ENCODE results near the gene COL18A1. TPM values are rescaled to one million over a fixed set of nuclear protein-coding genes. Genes with fewer than 3 reads are reported as not detected.

COL18A1 gene
- total and polyA plus RNA-seq, 2 donors, result 18.9 to 58.6 TPM

GRCh38 chr21:45459171-45460010 lies 54.4 kb downstream of the COL18A1 start:
- Histone ChIP-seq H3K36me3 (ENCODE audit: control insufficient read depth in 2 of 2, insufficient read depth in 2 of 2, low read length in 1 of 2) (no peaks in the 10 kb centered on the region), H3K9me3 (ENCODE audit: control insufficient read depth in 2 of 2, insufficient read depth in 1 of 2, low read length in 1 of 2) (peaks cover 1 to 12% of the 10 kb centered on the region in 2 donors), H3K27ac (ENCODE audit: low read depth in 1 of 2, low read length in 1 of 2) (no peak overlapping the region), H3K4me3 (ENCODE audit: low read length in 2 of 2) (no peak overlapping the region), H3K27me3 (ENCODE audit: control insufficient read depth in 2 of 2, insufficient read depth in 1 of 2, low read length in 1 of 2) (peaks cover 0 to 13% of the 10 kb centered on the region in 2 donors), H3K4me1 (ENCODE audit: control insufficient read depth in 2 of 2, insufficient read depth in 2 of 2, low read length in 2 of 2) (peaks cover 0 to 10% of the 10 kb centered on the region in 2 donors)
- WGBS, result 95% methylated on average over 23 of the region's 23 CpGs
- DNase-seq (ENCODE audit: low read depth in 6 of 9, low spot score in 9 of 9), result no peak

GRCh38 chr21:45460011-45460565 lies 55.1 kb downstream of the COL18A1 start:
- peaks cover 0 to 11% of the 10 kb centered on the region in 2 donors for H3K27me3 ChIP-seq (ENCODE audit: control insufficient read depth in 2 of 2, insufficient read depth in 1 of 2, low read length in 1 of 2)
- H3K36me3 ChIP-seq (ENCODE audit: control insufficient read depth in 2 of 2, insufficient read depth in 2 of 2, low read length in 1 of 2), result no peaks in the 10 kb centered on the region
- WGBS, result 98% methylated on average over 23 of the region's 23 CpGs
- no peak overlapping the region for H3K27ac ChIP-seq (ENCODE audit: low read depth in 1 of 2, low read length in 1 of 2)
- no peak for DNase-seq (ENCODE audit: low read depth in 6 of 9, low spot score in 9 of 9)
- peaks cover 0 to 5% of the 10 kb centered on the region in 2 donors for H3K4me1 ChIP-seq (ENCODE audit: control insufficient read depth in 2 of 2, insufficient read depth in 2 of 2, low read length in 2 of 2)
- H3K4me3 ChIP-seq (ENCODE audit: low read length in 2 of 2), result no peak overlapping the region
- H3K9me3 ChIP-seq (ENCODE audit: control insufficient read depth in 2 of 2, insufficient read depth in 1 of 2, low read length in 1 of 2), result peaks cover 1 to 12% of the 10 kb centered on the region in 2 donors

- Histone ChIP-seq H3K27me3 (ENCODE audit: control insufficient read depth in 2 of 2, insufficient read depth in 1 of 2, low read length in 1 of 2) (peaks cover 0 to 9% of the 10 kb centered on the region in 2 donors), H3K27ac (ENCODE audit: low read depth in 1 of 2, low read length in 1 of 2) (no peak overlapping the region), H3K36me3 (ENCODE audit: control insufficient read depth in 2 of 2, insufficient read depth in 2 of 2, low read length in 1 of 2) (no peaks in the 10 kb centered on the region), H3K9me3 (ENCODE audit: control insufficient read depth in 2 of 2, insufficient read depth in 1 of 2, low read length in 1 of 2) (peaks cover 1 to 12% of the 10 kb centered on the region in 2 donors), H3K4me3 (ENCODE audit: low read length in 2 of 2) (no peak overlapping the region), H3K4me1 (ENCODE audit: control insufficient read depth in 2 of 2, insufficient read depth in 2 of 2, low read length in 2 of 2) (no peaks in the 10 kb centered on the region)
- no peak for DNase-seq (ENCODE audit: low read depth in 6 of 9, low spot score in 9 of 9)
- WGBS, result 89% methylated on average over 9 of the region's 9 CpGs
Observed at GRCh38 chr21:45460611-45461368, 55.8 kb downstream of the COL18A1 start.

GRCh38 chr21:45461369-45461750 lies 56.4 kb downstream of the COL18A1 start:
- Histone ChIP-seq H3K9me3 (ENCODE audit: control insufficient read depth in 2 of 2, insufficient read depth in 1 of 2, low read length in 1 of 2) (peaks cover 1 to 12% of the 10 kb centered on the region in 2 donors), H3K4me1 (ENCODE audit: control insufficient read depth in 2 of 2, insufficient read depth in 2 of 2, low read length in 2 of 2) (no peaks in the 10 kb centered on the region), H3K27ac (ENCODE audit: low read depth in 1 of 2, low read length in 1 of 2) (no peak overlapping the region), H3K4me3 (ENCODE audit: low read length in 2 of 2) (no peak overlapping the region), H3K36me3 (ENCODE audit: control insufficient read depth in 2 of 2, insufficient read depth in 2 of 2, low read length in 1 of 2) (no peaks in the 10 kb centered on the region), H3K27me3 (ENCODE audit: control insufficient read depth in 2 of 2, insufficient read depth in 1 of 2, low read length in 1 of 2) (peaks cover 0 to 9% of the 10 kb centered on the region in 2 donors)
- 92% methylated on average over 5 of the region's 5 CpGs for WGBS
- DNase-seq (ENCODE audit: low read depth in 6 of 9, low spot score in 9 of 9), result no peak

- Histone ChIP-seq H3K4me1 (ENCODE audit: control insufficient read depth in 2 of 2, insufficient read depth in 2 of 2, low read length in 2 of 2) (no peaks in the 10 kb centered on the region), H3K36me3 (ENCODE audit: control insufficient read depth in 2 of 2, insufficient read depth in 2 of 2, low read length in 1 of 2) (no peaks in the 10 kb centered on the region), H3K27ac (ENCODE audit: low read depth in 1 of 2, low read length in 1 of 2) (no peak overlapping the region), H3K4me3 (ENCODE audit: low read length in 2 of 2) (no peak overlapping the region), H3K27me3 (ENCODE audit: control insufficient read depth in 2 of 2, insufficient read depth in 1 of 2, low read length in 1 of 2) (peaks cover 0 to 9% of the 10 kb centered on the region in 2 donors), H3K9me3 (ENCODE audit: control insufficient read depth in 2 of 2, insufficient read depth in 1 of 2, low read length in 1 of 2) (peaks cover 1 to 12% of the 10 kb centered on the region in 2 donors)
- DNase-seq (ENCODE audit: low read depth in 6 of 9, low spot score in 9 of 9), result no peak
Observed at GRCh38 chr21:45461806-45462341, 56.9 kb downstream of the COL18A1 start.

GRCh38 chr21:45463871-45464270 lies 58.9 kb downstream of the COL18A1 start:
- no peaks in the 10 kb centered on the region for H3K4me1 ChIP-seq (ENCODE audit: control insufficient read depth in 2 of 2, insufficient read depth in 2 of 2, low read length in 2 of 2)
- peaks cover 1 to 12% of the 10 kb centered on the region in 2 donors for H3K9me3 ChIP-seq (ENCODE audit: control insufficient read depth in 2 of 2, insufficient read depth in 1 of 2, low read length in 1 of 2)
- H3K27ac ChIP-seq (ENCODE audit: low read depth in 1 of 2, low read length in 1 of 2), result no peak overlapping the region
- 97% methylated on average over 7 of the region's 7 CpGs for WGBS
- DNase-seq (ENCODE audit: low read depth in 6 of 9, low spot score in 9 of 9), result no peak
- no peaks in the 10 kb centered on the region for H3K36me3 ChIP-seq (ENCODE audit: control insufficient read depth in 2 of 2, insufficient read depth in 2 of 2, low read length in 1 of 2)
- no peak overlapping the region for H3K4me3 ChIP-seq (ENCODE audit: low read length in 2 of 2)
- H3K27me3 ChIP-seq (ENCODE audit: control insufficient read depth in 2 of 2, insufficient read depth in 1 of 2, low read length in 1 of 2), result peaks cover 0 to 9% of the 10 kb centered on the region in 2 donors

GRCh38 chr21:45464309-45464708 lies 59.3 kb downstream of the COL18A1 start:
- peaks cover 1 to 12% of the 10 kb centered on the region in 2 donors for H3K9me3 ChIP-seq (ENCODE audit: control insufficient read depth in 2 of 2, insufficient read depth in 1 of 2, low read length in 1 of 2)
- H3K4me3 ChIP-seq (ENCODE audit: low read length in 2 of 2), result no peak overlapping the region
- H3K27me3 ChIP-seq (ENCODE audit: control insufficient read depth in 2 of 2, insufficient read depth in 1 of 2, low read length in 1 of 2), result peaks cover 0 to 9% of the 10 kb centered on the region in 2 donors
- H3K27ac ChIP-seq (ENCODE audit: low read depth in 1 of 2, low read length in 1 of 2), result no peak overlapping the region
- WGBS, result 95% methylated on average over 5 of the region's 5 CpGs
- no peak for DNase-seq (ENCODE audit: low read depth in 6 of 9, low spot score in 9 of 9)
- no peaks in the 10 kb centered on the region for H3K36me3 ChIP-seq (ENCODE audit: control insufficient read depth in 2 of 2, insufficient read depth in 2 of 2, low read length in 1 of 2)
- H3K4me1 ChIP-seq (ENCODE audit: control insufficient read depth in 2 of 2, insufficient read depth in 2 of 2, low read length in 2 of 2), result no peaks in the 10 kb centered on the region

- Histone ChIP-seq H3K9me3 (ENCODE audit: control insufficient read depth in 2 of 2, insufficient read depth in 1 of 2, low read length in 1 of 2) (peaks cover 1 to 12% of the 10 kb centered on the region in 2 donors), H3K4me3 (ENCODE audit: low read length in 2 of 2) (no peak overlapping the region), H3K27ac (ENCODE audit: low read depth in 1 of 2, low read length in 1 of 2) (no peak overlapping the region), H3K27me3 (ENCODE audit: control insufficient read depth in 2 of 2, insufficient read depth in 1 of 2, low read length in 1 of 2) (peaks cover 0 to 9% of the 10 kb centered on the region in 2 donors), H3K4me1 (ENCODE audit: control insufficient read depth in 2 of 2, insufficient read depth in 2 of 2, low read length in 2 of 2) (no peaks in the 10 kb centered on the region), H3K36me3 (ENCODE audit: control insufficient read depth in 2 of 2, insufficient read depth in 2 of 2, low read length in 1 of 2) (no peaks in the 10 kb centered on the region)
- no peak for DNase-seq (ENCODE audit: low read depth in 6 of 9, low spot score in 9 of 9)
- WGBS, result 56% methylated on average over 16 of the region's 16 CpGs
Observed at GRCh38 chr21:45465105-45465504, 60.1 kb downstream of the COL18A1 start.
